SK-N-SH (cell line): Measurements from ENCODE around the gene SLAMF6.

Source experiments
- CHD2 ChIP-seq: fragments of 150-350 bp; IDR thresholded peaks from 2 replicates; pipeline ENCODE4 v1.6.1; 2018; ENCODE audit warnings: low read length; ENCODE audit not compliant: partially characterized antibody
- CTCF ChIP-seq: fragments of 200-600 bp; sonication (generic); IDR thresholded peaks from 2 replicates; pipeline ENCODE4 v1.6.1; 2017; ENCODE audit warnings: antibody characterized with exemption, mild to moderate bottlenecking, moderate library complexity
- EZH2phosphoT487 ChIP-seq: fragments of 200-600 bp; sonication (generic); IDR thresholded peaks from 2 replicates; pipeline ENCODE4 v1.6.1; 2017; ENCODE audit warnings: low read depth, mixed run types, mild to moderate bottlenecking, antibody characterized with exemption, moderate library complexity, borderline replicate concordance
- GABPA ChIP-seq: IDR thresholded peaks from 2 replicates; pipeline ENCODE4 v1.4.0; 2012; ENCODE audit warnings: low read depth, mild to moderate bottlenecking
- IRF3 ChIP-seq: fragments of 150-350 bp; IDR thresholded peaks from 2 replicates; pipeline ENCODE4 v1.6.1; 2016; ENCODE audit warnings: mild to moderate bottlenecking, low read depth, low read length
- MAX ChIP-seq: IDR thresholded peaks from 2 replicates; pipeline ENCODE4 v1.4.0; 2012; ENCODE audit warnings: low read depth
- PBX3 ChIP-seq: IDR thresholded peaks from 2 replicates; pipeline ENCODE4; 2012
- POLR2AphosphoS5 ChIP-seq: IDR thresholded peaks from 2 replicates; pipeline ENCODE4 v1.6.1; 2012; ENCODE audit warnings: low read depth, low read length
- RFX5 ChIP-seq: IDR thresholded peaks from 2 replicates; pipeline ENCODE4 v1.6.1; 2012; ENCODE audit warnings: mild to moderate bottlenecking, improper control_type of control experiment, low read length
- TAF1 ChIP-seq: IDR thresholded peaks from 2 replicates; pipeline ENCODE4 v1.6.1; 2012; ENCODE audit warnings: low read depth, mild to moderate bottlenecking, low read length, moderate library complexity, borderline replicate concordance
- USF2 ChIP-seq: fragments of 150-350 bp; IDR thresholded peaks from 2 replicates; pipeline ENCODE4 v1.6.1; 2017; ENCODE audit warnings: antibody characterized with exemption, low read length, low read depth, borderline replicate concordance
- YY1 ChIP-seq: IDR thresholded peaks from 2 replicates; pipeline ENCODE4 v1.4.0; 2012; ENCODE audit warnings: low read depth, mild to moderate bottlenecking

- TF ChIP-seq CTCF (no peak), CHD2 (no peak), PBX3 (no peak), YY1 (no peak), EZH2phosphoT487 (no peak), IRF3 (no peak), MAX (no peak), TAF1 (no peak), POLR2AphosphoS5 (no peak), GABPA (no peak), USF2 (no peak), RFX5 (no peak)
Observed at GRCh38 chr1:160504651-160505050, 18.4 kb downstream of the SLAMF6 start.
